NCI-H446 (cell line): Measurements from ENCODE around the gene MYO3B.
"Not testable (repeated sequence)": the region's sequence is repeated elsewhere in the genome, so short reads cannot be mapped to it uniquely, and the experiment has no call there.

Experiments
- DNase-seq, 2 experiments: peaks; one replicate each; lab custom pipeline; 2025; lab: John Stamatoyannopoulos, UW

MYO3B gene

GRCh38 chr2:170341684-170342623 lies 164.0 kb downstream of the MYO3B start:
- no peak for DNase-seq

GRCh38 chr2:170344663-170345346 lies 166.9 kb downstream of the MYO3B start:
- no peak for DNase-seq

DNA sequence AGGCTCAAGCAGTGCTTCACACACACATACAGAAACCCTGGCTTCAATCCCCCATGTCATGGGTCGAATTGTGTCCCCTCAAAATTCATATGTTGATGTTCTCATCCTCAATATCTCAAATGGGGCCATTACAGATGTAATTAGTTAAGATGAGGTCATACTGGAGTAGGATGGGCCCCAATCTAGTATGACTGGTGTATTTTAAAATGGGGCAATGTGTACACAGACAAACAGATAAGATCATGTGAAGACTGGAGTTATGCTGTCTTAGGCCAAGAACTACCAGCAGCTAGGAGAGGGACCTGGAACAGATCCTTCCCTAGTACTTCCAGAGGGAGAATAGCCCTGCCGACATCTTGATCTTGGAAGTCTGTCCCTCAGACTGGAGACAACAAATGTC lies 167.7 kb downstream of the MYO3B start:
- no peak for DNase-seq

DNA sequence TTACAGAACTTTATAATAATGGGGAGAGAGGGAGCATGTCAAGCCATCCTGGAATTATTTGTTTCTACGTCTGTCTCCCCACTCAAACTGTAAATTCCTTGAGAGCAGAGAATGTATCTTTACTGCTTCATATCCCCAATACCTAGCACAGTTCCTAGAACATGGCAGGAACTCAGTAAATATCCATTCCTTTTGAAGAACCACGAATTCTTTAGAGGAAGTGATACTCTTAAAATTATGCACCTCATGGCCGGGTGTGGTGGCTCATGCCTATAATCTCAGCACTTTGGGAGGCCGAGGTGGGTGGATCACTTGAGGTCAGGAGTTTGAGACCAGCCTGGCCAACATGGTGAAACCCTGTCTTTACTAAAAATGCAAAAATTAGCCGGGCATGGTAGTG lies 171.3 kb downstream of the MYO3B start:
- not testable (repeated sequence) for DNase-seq

- DNase-seq = no peak
Observed at GRCh38 chr2:170350929-170351826, 173.2 kb downstream of the MYO3B start.

DNA sequence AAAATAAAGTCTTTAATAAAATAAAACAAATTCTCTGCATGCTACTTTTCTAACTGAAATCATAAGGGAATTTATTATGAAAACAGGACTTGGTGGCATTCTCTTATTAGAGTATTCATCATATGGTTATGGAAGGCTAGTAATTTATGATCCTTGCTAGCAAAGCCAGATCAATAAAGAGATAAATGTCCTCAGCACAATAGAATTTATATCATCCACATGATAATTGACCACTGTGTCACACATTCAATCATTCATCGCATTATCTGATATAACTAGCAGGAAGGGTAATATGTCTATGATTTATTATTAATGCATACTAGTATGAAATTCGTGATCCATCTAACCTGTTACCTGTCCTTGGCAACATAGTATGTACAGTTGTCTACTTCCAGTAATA lies 175.8 kb downstream of the MYO3B start:
- no peak for DNase-seq

DNA sequence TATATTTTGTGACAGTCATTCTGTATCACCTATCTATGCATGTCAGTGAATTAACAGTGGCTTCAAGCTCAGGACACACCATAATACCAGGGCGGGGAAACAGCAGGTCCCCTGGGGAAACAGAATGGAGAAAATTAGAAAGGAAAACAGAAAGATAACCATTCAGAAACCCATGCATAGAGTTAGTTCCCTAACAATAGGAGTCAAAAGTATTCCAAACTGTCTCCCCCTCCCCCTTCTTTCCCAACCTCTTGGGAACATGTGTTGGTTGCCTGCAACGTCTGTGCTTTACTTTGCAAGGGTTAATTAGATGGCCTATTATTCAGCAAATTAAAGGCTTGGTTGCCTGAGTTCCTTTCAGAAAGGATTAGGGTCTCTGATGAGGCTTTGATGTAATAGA lies 176.4 kb downstream of the MYO3B start:
- DNase-seq = no peak

DNA sequence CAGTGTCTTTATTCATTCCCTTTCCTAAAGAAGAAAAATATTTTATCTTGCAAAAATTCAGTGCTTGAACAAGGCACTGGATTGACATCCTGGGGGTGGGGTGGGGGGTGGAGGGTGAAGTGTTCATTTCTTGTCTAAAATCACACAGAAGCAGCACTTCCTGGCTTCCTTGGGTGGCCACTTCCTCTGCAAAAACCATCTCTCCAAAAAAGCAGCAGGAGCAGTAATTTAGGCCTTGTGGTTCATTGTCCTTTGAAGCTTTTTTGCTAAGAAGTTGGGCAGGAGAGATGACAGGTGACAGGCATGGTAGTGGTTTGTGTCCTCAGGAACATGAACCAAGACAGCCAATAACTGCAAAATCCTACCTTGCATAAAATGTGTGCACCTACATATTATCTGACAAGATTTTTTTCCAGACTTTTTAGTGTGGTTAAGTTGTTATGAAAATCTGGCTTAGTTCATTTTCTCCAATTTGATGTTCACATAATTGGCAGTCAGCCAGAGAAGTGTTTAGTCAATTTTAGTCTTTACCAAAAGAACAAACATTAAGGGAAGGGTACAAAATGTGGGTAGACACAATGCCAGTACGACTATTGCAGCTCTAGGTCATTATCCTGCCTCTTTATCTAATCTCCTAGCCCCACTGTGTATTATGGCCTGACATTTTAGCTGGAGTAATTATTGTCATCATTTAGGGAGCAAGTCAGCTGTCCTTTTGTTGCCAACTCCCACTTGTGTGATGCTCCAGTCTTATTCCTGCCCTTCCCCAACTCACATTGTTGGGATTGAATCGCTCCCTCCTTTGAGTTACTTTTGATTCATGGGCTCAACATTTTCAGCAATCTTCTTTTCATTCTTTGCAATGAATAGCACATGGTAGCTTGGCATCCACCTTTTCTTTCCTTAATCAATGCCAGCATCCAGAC lies 177.2 kb downstream of the MYO3B start:
- DNase-seq = no peak

- DNase-seq = no peak
Observed at GRCh38 chr2:170359466-170359865, 181.5 kb downstream of the MYO3B start.

DNA sequence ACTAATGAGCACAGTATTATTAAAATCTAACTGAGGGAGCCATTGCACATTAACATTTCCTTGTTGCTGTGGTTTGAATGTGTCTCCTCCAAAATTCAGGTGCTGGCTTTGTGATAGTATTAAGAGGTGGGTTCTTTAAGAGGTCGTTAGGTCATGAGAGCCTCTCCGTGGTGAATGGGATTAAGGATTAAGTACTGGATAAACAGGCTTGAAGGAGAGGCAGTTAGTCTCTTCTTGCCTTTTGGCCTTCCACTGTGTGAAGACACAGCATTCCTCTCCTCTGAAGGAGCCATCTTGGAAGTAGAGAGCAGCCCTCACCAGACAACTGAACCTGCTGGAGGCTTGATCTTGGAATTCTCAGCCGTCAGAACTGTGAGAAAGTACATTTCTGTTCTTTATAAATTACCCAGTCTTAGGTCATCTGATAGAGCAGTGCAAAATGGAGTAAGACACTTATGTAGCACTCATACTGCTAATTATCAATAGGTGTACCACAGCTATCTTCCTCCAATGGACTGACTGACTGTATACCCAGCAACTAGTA lies 182.7 kb downstream of the MYO3B start:
- no peak for DNase-seq

DNA sequence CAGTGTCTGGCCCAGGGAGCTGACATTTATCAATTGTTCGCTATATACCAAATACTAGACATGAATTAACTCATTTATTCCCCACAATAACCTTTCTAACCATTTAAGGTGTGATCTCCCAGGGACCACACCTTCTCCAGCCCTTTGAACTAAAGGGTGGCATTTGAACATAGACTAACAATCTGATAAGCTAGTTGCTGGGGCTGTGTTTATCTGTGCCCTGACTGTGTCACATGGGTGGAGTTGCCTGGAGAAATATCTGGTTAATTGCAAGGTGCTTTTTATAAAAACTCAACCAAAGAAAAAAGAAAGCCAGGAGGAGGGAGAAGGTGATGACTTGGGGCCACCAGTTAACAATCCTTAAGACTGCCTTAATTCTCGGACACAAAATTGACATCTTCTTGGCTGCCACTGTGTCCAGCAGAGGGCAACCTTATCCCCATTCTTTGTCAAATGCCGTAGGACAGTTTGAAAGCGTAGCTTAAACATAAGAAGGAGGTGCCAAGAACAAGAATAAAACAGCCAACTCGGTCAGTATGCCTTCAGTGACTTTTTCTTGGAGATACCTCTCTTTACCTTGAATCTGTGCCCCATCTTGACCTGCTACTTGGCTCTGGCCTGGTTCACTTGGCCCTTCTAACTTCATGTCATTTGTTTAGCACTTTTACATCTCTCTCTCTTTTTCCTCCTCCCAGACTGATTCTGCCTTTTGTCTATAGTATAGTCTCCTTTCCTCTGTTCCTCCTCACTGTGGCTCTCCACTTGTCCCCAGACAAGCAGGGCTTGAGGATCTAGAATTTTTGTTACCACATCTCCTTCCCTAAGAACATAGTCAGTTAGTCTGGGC lies 183.4 kb downstream of the MYO3B start:
- DNase-seq = peak; percentile 42 to 51

DNA sequence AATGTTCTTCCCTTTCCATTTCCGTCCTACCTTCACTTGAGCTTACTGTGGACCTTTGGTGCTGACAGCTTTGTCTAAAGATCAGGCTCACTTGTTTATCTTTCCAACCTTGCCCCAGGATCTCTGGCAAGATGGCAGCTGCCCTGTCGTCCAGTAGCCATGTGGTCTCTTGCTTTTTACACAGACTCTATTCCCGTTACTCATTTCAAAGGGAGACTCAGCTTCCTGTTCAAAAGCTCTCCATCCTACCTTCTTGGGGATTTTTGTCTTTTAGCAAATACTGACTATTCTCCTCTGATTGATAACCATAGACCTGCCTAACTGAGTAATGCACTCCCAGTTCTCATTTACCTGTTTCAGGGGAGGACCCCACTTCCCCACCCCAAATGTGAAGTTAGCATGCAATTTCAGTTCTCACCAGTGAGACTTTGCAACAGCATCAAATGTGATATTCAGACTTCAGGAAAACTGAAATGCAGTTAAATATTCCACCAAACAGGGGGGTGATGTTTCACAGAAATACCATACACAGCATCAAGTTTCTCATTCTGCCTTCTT lies 184.4 kb downstream of the MYO3B start:
- no peak for DNase-seq

- DNase-seq = no peak
Observed at GRCh38 chr2:170362871-170363631, 185.1 kb downstream of the MYO3B start.

- no peak for DNase-seq
Observed at GRCh38 chr2:170365003-170365402, 187.1 kb downstream of the MYO3B start.

- DNase-seq = no peak
Observed at GRCh38 chr2:170365686-170366085, 187.7 kb downstream of the MYO3B start.

- DNase-seq = no peak
Observed at GRCh38 chr2:170368370-170368769, 190.4 kb downstream of the MYO3B start.

DNA sequence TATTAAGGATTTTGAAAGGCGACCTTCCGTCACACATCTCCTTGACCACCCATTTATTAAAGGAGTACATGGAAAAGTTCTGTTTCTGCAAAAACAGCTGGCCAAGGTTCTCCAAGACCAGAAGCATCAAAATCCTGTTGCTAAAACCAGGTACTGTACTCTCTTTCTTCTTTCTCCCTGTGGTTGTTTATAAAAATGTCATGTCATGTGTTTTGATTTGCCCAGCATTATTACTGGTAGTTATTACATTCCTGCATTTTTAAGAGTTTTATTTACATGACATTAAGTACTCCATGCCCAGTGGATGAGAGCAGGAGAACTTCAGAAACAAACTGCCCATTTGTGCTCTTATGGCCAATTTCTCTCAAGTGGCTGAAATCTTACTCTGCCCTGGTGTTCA lies 191.3 kb downstream of the MYO3B start:
- DNase-seq = no peak

DNA sequence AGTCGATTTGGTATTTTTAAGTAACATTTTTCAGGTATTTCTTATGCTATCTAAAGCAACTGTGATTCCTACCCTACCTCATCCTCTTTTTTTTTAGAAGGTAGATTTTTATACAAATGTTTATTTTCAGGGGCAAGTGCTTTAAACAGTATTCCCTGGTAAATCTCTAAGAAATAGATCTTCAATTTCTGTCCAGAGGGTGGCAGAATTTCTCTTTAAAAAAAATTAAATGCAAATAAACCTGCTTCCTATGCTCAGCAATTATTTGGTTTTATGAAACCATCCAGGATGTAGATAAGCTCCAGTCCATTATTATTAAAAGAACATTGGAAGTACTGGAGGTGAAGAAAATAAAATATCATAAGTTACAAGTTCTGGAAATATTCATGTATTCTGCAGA lies 191.9 kb downstream of the MYO3B start:
- peak; percentile 23 to 51 for DNase-seq
